Ureter (tissue), 1 donor: ENCODE measurements around the gene ELL2. TPM values are rescaled to one million over a fixed set of nuclear protein-coding genes. Genes with fewer than 3 reads are reported as not detected.
A peak's percentile ranks its signal among the peaks of the same experiment; 100 is the strongest.

Experiments used
- DNase-seq: peaks from one replicate; pipeline ENCODE4 v3.0.0-alpha.2; 2020; ENCODE audit warnings: low spot score
- total RNA-seq: library from RNA; stranded (reverse); gene quantifications from one replicate; pipeline ENCODE4 v1.2.4, GENCODE V29; 2023
- donor health status: DM: yes; HTN: yes; CAD: no.

Gene ELL2
- total RNA-seq, 1 donor from 2014 or later = 77.8 TPM

DNA sequence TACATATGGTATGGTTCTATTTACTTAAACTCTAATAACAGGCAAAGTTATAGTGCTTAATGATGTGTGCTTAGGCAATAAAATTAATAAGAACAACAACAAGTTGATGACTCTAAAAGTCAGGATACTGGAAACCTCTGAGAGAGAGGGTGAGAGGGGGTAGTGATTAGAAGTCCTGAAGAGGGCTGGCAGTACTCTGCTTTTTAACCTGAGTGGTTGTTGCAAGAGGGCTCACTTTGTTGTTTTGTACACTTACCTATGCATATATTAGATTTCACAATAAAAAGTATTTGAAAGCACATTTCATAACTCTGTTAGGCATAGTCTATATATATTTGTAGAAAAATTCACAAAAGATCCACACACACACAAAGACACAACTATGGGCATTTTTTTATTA lies 21.4 kb upstream of the ELL2 start:
- no peak for DNase-seq

DNA sequence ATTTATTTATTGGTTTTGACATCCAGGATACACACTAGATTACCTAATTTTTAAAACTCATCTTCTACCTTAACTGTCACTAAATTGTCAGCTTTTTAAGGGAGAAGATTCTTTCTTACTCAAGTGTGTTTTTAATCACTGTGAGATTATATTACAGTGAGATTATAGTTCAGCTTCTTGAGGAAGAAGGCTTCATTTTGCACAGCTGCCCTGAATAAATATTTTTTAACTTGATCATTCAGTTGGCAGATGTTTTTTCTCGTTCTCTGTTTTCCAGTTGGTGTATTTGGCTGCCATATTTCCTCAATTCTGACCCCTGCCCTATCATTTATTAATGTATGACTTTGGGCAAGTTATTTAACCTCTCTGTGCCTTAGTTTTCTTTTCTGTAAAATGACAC lies 15.0 kb upstream of the ELL2 start:
- no peak for DNase-seq

DNA sequence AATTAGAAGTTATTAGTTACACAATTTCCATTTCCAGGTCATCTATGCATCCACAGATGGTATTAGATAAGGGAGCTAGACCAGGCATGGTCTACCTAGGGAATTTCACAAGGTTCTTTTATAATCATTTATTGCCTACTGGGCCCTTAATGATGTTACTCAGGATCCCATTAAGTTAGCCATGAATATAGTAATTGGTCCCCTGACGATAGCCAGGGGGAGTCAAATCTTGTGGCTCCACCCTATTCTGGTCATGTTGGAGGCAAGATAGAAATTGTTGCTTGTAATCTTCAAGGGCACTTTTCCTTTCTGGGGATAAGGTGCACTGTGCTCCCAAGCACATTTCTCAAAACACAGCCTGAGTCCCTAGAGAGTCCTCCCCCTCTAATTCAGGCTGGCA lies 14.1 kb upstream of the ELL2 start:
- no peak for DNase-seq

DNA sequence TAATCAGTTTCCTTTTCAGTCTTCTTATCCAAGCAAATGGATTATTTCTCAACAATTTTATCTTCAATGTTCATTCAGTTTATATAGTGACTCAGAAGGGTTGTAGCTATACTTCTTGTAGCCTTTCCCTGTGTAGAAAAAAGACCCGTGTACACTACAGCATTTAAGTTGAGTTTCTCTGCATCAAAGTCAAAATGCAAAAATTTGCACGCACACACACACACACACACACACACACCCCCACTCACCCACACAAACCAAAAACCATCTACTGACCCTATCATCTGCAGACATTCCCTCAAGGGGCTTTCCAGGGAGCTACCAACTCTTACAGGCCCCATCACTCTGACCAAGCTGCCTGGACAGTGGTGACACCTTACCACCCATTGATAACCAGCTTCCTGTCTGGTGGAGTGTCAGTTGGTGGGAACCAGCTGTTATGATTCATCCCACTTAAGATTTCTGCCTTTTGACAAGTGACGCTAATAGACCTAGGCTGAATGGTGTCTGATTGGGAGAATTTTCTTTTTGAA lies 12.2 kb upstream of the ELL2 start:
- DNase-seq = no peak

DNA sequence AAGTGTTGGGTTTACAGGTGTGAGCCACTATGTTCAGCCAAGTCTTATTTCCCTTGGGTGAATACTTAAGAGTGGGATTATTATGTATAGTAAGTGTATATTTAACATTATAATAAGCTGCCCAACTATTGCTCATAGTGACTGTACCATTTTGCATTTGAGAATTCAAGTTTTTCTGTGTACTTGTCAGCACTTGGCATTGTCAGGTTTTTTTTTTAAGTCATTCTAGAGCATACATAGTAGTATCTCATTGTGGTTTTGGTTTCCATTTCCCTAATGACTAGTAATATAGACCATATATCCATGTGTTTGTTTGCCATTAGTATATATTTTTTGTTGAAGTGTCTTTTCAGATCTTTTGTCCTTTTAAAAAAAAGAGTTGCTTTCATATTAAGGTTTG lies 10.5 kb upstream of the ELL2 start:
- no peak for DNase-seq

DNA sequence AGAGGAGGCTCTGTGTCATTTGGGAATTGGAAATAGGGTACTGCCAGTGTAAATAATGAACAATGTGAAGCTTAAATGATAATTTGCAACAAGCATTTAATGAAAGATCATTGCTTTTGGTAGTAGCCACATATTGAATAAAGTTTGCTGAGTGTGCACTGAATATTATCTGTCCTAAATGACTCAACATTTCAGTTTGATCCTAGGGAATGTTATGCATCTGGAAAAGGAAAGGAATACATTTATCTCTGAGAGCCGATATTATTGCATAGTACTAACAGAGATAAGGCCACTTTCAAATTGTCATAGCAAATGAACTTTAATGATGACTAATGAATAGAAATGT lies 8.7 kb upstream of the ELL2 start:
- no peak for DNase-seq

DNA sequence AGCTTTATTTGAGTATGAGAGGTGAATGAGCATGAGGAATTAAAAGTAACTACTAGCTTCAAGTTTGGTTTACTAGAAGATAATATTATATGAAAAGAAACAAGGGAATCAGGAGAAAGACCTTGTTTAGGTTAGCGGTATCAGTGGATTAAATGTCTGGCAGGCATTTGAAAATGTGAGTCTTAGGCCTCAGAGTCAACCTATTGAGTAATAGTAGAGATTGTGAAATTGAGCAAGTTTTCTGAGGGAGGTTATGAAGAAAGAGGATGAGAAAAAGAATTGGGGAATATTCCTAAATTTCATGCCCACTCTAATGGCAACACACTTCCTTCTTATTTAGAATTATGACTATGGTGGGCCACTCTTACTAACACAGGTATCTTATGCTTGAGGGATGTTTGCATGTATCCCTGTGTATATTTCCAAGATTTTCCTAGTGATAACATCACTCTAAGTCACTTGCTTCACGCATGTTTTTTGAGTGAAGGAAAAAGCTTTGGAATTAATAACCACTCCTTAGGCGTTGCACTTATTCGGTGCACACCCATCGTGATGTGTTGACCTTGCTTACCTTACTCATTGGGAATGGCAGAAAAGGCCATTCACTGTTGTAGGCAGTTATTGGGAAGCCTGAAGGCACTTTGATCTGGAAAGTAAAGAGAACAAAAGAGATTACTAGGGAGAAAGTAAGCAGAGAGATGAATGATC lies 8.2 kb upstream of the ELL2 start:
- DNase-seq = no peak

DNA sequence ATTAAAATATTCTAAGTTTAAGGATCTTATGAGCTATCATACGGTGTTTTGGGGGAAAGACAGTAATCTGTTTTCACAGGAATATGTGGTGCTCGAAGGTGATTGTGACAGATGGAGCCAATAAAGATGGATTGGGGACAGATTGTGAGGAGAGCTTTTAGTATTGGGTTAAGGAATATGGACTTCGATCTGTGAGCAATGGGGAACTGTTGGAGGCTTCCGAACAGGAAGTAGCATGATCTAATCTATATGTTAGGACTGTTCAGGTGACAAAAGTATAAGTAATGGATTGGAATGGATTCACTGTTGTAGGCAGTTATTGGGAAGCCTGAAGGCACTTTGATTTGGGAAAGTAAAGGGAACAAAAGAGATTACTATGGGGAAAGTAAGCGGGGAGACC lies 7.4 kb upstream of the ELL2 start:
- DNase-seq = no peak

DNA sequence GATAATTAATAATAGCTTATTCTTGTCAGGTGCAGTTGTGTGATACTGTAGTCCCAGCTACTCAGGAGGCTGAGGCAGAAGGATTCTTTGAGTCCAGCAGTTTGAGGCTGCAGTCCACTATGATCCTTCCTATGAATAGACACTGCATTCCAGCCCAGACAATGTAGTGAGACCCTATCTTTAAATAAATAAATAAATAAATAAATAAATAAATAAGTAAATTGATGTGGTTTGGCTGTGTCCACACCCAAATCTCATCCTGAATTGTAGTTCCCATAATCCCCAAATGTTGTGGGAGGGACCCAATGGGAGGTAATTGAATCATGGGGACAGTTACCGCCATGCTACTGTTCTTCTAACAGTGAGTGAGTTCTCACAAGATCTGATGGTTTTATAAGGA lies 5.6 kb upstream of the ELL2 start:
- DNase-seq = no peak

DNA sequence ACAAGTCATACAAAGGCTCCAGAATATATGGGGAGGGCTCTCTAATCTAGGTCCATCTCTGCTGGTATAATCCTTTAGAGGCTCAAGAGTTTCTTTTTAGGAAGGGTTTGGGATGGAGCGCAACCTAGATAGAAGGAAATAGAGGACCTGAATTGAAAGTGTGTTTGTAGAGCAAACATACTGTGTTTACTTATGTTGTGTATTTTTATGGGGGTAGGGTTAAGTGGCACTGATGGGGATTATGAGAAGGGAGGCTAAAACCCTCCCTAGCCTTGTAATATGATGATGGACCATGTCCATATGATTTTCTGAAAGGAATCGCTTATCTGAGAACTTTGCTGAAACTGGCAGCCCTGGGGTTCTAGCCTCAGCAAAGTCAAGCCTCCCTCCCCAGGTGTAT lies 4.4 kb upstream of the ELL2 start:
- no peak for DNase-seq

DNA sequence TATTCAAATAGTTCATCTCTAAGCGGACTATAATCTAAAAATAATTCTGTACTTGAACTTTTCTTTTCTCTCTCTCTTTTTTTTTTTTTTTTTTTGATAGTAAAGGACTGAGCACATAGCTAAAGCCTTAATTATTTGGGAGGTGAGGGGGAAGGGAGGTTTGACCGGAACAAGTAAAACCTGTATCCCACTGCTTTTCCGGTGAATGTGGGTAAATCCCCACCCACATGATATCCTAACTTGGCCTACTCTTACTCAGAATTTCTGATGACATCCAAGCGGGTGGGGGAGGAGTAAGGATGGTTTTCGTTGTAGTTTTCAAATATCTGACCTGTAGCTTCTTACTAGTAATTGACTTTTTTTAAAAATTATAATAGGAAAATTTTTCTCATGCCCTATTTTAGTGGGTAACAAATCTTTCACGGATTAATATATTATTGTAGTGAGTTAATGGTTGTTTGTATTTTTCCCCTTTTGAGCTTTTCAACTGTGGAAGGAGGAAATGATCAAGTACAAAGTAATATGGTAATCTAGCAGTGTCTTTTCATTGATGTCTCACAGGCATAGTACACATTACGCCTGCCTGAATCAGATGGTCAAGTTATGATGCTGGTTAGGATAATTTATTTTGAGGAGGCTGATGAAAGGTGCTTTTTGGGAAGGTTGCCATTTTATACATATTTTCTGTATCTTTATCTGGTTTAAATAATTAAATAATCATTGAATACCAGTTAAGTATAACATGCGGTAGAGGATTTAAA lies 2.2 kb upstream of the ELL2 start:
- no peak for DNase-seq

DNA sequence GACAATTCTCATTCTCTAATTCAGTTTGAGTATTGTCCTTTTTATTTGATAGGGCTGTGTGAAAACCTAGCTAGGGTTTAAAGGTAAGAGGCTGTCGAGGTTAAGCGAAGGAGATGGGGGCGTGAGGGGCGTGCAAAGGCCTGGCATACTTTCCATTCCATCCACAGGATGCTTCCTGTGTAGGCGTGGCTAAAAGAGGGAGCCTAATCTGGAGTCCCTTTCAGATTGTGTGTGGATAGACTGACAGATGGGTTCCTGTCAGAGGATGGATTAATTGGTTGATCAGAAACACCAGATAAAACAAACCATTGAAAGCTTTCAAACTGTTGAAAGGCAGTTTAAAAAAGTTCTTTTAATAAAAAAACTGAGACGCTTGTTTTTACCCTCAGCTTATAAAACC lies 1.1 kb upstream of the ELL2 start:
- DNase-seq = no peak

DNA sequence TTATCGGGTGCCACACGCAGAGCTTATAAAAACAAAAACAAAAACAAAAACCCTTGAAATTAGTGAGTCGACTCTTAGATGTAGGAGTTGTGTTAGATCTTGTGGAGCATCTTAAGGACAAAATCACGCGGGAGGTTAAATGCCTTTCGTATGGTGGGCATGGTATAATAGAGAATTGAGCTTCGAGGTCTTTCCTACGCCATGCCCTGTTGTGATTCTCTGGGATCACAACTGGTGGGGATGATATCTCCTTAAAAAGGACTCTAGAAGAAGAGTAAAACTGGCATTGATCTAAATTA lies 773 bp upstream of the ELL2 start:
- DNase-seq = no peak

DNA sequence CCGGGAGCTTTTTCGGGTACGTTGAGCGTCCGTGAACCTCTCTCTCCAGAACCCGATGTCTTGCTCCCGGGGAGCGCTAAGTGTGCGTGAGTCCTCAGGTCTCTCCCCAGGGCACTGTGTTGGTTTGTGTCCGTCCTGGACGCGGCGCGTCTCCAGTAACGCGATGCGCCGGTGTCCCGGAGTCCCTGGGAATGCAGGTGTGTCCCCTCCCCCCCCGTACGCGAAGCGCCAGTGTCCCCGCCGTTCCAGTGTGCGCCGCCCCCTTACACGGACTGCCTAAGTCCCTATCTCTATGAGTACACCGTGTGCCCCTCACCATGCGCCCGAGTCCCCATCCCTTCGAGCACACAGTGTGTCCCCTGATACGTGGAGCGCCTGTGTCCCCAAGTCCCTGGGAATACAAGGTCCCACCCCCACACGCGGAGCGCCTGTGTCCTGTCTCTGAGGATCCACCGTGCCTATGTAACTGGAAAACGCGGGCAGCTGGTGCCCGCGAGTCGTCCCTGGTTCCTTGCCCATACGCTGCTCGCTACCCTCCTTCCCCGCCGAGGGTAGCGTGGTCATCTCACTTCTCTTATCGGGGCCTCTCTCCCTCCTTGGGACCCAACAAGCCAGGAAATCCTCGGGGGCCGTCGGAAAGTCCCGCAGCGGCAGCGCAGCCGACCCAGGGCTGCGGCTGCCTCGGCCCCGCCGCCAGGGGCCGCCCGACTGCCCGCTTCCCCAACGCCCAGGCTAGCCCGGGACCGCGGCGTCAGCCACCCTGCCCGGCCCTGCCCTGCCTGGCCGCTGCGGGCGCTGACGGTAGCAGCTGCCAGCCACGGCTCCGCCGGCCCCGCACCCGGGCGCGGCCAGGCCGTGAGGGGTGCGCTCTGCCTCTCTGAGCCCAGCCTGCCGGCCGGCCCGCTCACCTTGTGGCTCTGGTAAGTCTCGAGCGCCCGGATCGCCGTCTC lies 709 bp downstream of the ELL2 start:
- peak; percentile 77 for DNase-seq

DNA sequence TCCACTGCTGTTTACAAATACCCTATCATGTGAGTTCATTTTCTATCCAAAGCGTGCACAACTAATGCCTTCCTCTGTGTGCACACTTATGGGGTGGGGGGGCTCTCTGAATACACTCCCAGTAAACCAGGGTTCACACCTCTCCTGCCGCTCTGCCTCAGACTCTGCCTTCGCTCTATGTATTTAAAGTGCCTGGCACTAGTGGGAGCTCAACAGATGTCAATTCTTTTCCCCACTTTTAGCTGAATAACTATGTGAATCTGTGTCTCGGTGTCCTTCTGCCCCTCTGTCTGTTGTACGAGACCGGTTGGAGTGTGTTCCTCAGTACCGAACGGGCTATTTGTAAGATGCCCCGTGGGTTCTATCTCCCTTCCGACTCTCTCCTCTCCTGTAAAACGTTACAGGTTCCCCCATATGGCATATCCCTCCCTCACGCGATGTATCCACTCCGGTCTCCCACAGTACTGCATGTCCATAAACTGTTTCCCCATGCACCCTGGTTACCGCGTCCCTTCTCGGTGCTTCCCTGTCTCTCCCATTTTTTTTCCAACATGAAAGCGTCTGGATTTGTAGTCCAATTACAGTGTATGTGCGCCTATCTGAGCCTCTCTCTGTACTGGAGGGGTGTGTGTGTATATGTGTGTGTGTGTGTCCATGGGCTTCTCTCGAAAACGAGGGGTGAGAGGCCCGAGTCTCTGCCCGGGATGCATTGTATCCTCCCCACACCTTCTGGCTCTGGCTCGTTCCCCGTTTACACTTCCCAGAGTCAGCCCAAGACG lies 1.6 kb downstream of the ELL2 start:
- no peak for DNase-seq

DNA sequence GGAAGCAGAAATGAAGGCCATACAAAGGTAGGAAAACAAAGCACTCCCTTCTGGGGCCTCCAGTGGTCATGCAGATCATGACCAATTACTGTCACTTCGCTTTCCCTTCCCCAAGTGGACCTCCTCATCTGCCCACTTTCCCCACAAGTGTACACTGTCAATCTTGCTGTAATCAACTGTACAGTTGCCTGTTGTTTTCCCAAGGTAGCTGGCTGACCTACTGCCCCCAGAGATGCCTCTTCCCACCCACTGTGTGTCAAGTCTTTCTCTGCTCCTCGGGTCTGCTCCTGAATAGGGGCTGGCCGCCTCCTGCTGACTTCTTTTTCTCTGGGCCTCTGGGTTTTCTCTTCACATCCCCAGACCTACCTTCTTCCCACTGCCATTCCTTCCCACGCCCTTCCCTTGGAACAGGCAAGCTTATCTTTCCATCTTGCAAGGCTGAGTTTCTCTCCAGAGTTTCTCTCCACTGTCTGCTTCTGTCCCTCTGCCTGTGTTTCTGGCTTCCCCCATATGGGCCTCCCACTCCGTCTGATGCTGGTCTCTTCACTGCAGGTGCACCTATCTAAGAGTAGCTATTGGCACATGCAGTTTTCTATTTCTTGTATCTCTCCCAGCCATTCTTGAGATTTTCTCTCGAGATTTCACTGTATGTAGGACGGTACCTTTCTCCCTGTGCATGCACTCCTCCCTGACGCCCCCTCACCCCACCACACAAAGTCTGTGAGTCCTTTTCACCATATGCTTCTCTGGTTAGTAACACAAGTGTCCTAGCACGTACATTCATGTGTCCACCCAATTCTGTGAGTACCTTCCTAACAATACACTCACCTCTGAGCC lies 2.4 kb downstream of the ELL2 start:
- DNase-seq = no peak

DNA sequence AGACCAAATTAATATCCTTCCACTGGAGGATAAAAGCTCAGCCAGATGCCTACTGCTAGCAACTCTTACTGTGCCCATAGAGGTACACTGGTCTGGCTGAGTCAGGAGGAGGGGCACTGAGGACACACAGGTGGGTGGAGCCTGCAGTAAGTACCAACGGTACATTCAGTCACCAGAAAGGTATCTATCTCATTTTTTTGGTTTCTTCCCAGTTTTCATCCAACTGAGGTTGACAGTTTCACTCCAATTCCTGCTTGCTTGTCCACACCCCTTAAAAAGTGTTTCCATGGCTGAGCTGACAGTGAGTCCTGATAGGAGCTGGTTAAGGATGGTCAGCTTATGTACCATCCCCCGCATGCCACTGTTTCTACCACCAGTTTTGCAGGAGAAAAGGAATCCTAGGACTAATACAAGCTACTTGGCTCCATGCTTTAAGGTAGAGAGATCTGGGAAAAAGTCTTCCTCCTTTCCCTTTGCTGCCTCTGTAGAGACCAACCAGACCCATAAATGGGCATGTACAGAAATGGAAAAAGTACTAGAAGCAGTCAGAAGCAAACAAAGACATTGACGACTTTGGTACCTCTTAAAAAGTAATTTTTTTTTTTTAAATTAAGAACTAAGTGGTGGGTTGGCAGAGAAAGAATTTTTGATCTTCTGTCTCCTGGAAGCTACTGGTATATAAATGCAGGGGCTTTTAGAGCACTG lies 3.2 kb downstream of the ELL2 start:
- DNase-seq = no peak

DNA sequence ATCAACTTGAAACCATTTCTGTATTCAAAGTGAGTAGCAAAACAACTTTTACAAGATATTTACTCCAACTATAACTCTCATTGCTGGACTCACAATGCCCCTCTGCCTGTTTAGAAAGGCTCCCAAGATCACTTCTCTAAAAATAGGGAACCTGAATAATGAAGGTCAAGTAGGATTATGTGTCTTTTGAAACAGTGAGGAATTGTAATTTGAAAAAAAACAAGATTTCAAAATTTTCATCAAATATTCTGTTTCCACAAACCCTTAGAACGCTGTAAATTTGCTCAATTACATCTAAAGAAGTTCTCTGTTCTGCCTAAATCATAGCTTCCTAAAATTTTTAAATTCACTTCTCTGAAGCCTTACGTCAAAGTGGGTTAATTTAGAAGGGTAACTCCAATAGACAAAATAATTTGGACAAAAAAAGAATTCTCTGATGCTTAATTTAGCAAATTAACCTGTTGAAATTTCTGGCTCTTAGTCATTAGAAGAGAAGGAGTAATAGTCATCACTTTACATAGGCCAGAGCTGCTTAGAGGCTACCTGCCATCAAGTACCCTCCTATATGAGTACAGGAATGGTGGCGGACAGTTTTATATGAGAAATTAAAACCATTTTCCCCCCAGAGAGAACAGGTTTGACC lies 4.0 kb downstream of the ELL2 start:
- no peak for DNase-seq

DNA sequence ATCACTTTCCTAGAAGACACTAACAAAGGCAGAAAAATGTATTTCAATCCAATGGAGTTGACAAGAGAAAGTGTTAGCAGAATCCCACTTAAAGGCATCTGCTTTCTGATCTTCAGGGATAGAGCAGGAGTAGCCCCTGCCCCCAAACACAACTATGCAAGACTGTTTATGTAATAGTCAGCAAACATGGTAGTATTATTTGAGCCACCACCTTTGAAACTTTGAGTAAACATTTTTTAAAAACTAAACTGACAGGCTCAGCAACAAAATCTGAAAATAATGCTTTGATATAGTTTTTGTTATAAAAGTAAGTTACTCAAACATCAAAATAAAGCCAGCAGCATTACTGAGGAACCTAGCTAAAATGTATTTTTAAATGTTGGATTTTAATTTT lies 4.8 kb downstream of the ELL2 start:
- DNase-seq = no peak
